ENCODE results near the gene DLL4.
"Not testable (repeated sequence)": the region's sequence is repeated elsewhere in the genome, so short reads cannot be mapped to it uniquely, and the experiment has no call there.

The DLL4 gene

GRCh38 chr15:40941528-40942336 is 12.6 kb downstream of the DLL4 start:
- peak; percentile 77 for DNase-seq (ENCODE audit: low spot score)

DNA sequence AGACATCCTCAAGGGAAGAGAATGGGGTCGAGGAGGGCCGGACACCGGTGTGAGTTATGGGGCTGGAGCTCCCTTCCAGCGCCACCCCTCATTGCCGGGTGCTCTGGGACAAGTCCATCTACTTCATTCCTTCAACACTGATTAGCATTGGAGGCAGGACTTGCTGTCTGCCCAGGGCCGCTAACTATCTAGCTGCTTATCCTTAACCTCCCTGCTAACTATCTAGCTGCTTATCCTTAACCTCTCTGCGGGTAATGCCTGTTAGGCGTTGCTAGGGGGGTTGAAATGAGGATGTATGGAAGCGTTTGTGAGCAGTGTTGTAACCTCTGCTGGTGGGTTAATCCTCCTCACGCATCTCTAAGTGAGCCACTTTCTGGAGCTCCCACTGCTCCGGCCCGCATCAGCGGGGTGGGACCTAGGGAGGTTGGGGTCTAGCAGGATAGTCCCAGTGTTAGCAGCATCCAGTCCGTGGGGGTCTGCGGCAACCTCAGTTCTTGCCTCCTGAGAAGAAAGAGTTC is 13.3 kb downstream of the DLL4 start:
- no peak for DNase-seq (ENCODE audit: low spot score)

DNA sequence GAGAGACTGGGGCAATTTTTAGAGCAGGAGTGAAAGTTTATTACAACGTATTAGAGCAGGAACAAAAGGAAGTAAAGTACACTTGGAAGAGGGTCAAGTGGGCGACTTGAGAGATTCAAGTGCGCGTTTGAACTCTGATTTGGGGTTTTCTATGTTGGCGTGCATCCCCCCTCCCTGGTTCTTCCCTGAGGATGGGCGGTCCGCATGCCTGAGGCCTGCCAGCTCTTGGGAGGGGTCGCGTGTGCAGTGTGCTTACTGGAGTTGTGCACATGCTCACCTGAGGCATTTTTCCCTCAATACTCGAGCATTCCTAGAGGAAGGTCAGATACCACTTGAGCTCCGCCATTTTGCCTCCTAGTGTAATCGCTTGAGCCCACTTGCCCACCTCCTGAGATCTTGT is 13.7 kb downstream of the DLL4 start:
- DNase-seq (ENCODE audit: low spot score): no peak

- DNase-seq (ENCODE audit: low spot score): no peak
Measured at GRCh38 chr15:40943764-40944365, 14.7 kb downstream of the DLL4 start.

GRCh38 chr15:40944510-40945296 is 15.6 kb downstream of the DLL4 start:
- no peak for DNase-seq (ENCODE audit: low spot score)

GRCh38 chr15:40948706-40949473 is 19.8 kb downstream of the DLL4 start:
- no peak for DNase-seq (ENCODE audit: low spot score)

- DNase-seq (ENCODE audit: low spot score): no peak
Measured at GRCh38 chr15:40949756-40950207, 20.6 kb downstream of the DLL4 start.

DNA sequence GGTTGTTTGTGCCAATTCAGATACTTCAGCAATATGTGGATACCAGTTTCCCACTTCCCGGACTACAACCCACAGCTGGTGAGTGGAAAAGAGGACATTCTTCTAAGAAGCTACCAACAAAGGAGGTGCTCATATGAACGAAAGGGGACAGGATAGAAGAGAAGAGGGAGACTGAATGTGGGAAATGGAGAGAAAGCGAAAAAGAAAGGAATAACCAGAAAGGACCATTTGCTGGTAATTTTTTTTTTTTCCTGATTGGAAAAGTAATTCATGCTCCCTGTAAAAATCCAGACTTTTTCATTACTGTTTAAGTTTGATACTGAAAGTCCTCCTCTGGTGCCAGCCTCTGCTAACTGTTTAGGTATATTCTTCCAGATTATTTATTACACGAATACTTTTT is 22.6 kb downstream of the DLL4 start:
- no peak for DNase-seq (ENCODE audit: low spot score)

DNA sequence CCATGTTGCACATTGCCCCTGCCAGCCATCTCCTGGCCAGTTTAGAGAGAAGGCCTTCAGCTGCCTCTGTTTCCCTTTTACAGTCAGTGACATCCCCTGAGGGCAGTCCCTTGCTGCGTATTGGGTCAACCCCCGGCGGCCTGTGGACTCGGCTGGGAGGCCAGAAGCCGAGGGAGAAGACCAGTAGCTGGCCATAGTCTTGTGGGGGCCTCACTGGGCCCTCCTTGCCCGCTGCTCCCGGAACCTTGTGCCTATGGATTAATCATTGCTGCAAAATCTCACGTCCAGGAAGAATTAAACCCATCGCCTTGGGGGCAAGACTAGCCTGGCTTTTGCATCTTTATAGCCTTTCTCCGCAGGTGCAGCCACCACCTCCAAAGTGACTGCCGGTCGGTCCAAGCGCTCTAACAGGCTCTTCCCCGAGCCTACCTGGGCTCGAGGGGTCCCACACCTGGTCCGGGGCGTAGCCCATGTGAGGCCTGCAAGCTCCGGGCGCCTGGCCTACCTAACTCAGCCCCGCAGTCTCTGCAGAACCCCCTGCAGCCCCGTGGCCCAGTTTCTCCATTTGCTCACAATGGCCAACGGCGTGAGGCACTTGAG is 23.3 kb downstream of the DLL4 start:
- DNase-seq (ENCODE audit: low spot score): no peak

- DNase-seq (ENCODE audit: low spot score): peak; percentile 100
Measured at GRCh38 chr15:40952901-40953712, 24.0 kb downstream of the DLL4 start, which contains the start of gene CHAC1. Gene CHAC1, plus strand, starts transcription at chr15:40953471. Its CDS starts 113 bp downstream, at chr15:40953584.

GRCh38 chr15:40953713-40954074 is 24.6 kb downstream of the DLL4 start:
- DNase-seq (ENCODE audit: low spot score): no peak

- DNase-seq (ENCODE audit: low spot score): not testable (repeated sequence)
Measured at GRCh38 chr15:40954158-40954848, 25.2 kb downstream of the DLL4 start.

- DNase-seq (ENCODE audit: low spot score): no peak
Measured at GRCh38 chr15:40955141-40955903, 26.2 kb downstream of the DLL4 start.

DNA sequence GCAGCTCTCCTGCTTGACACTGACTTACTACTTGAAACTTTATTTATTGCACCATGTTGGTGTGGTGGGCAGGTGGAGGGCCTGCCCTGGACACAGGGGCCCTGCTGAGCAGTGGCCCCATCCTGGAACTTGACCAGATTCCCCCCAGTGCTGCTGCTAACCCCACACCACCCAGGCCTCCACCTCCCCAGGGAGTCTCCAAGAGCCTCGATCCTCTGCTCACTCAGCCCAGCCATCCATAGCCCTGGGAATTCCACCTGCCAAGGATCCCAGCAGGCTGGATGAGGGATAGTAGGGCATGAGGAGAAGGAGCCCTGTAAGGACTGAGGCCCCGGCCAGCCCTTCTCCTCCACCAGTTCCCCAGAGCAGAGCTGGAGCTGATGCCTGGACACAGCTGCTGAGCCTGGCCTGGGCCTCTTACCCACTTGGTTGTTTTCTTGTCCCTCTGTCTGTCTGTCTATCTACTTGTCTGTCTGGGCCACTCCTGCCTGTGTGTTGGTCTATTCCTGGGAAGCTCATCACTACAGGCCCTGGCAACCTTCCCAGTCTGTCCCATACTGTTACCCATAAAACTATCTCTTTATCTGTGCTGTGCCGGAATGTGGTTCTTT is 26.9 kb downstream of the DLL4 start:
- DNase-seq (ENCODE audit: low spot score): no peak

DNA sequence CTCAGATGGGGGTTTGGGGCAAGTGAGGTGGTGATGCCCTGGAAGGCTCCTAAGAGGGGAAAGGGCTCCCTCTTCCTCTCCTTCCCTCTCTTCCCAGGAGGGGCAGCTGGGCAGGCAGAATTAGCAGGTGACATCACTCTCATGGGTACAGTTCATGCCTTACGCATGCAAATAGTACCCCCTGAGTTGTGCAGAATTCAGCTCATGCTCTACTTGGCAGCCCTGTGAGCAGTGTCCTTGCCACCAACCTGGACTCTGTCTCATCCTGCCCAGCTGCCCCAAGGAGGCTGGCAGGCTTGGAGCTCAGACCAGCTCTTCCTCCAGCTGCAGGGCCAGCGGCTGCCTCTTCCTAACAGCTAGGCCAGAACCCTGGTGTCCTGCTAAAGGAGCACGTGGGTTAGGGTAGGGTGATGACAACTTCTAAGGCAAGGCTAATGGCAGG is 27.4 kb downstream of the DLL4 start:
- no peak for DNase-seq (ENCODE audit: low spot score)

GRCh38 chr15:40957041-40957555 is 28.0 kb downstream of the DLL4 start:
- no peak for DNase-seq (ENCODE audit: low spot score)

DNA sequence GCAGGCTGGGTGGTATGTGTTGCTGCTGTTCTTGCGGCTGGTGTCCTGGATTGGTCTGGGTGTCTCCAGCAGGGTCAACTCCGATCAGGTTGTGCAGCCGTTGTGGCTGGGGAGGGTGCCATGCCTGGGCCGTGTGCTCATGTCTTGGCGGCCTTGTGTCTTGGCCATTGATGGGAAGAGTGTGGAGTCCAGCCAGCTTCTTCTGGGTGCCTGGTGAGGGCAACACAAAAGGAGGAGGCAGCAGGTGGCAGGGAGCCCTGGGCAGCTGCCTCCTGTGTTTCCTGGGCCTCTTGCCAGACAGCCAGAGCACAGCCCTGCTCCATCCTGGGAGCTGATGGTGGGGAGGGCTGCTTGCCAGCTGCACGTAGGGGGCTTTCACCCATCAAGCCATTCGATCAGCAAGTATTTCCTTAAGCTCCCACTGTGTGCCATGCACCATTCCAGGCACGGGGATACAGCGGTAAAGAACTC is 28.5 kb downstream of the DLL4 start:
- no peak for DNase-seq (ENCODE audit: low spot score)

DNA sequence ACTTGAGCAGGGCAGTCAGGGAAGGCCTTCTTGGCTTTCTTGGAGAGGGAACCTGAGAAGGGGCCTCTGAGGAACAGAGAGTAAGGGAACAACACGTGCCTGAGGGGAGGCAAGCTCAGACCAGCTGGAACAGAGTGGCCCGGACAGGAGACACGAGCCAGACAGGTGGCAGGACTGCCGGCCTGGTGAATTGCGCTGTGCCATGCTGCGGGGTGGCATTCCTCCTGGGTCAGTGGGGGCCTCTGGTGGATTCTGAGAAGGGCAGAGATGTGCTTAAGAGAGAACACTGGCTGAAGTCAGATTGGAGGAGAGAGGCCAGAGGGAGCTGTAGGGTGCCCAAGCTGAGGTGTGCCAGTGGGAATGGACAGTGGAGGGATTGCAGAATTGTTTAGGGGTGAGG is 29.0 kb downstream of the DLL4 start:
- DNase-seq (ENCODE audit: low spot score): no peak
